OCI-LY3 (cell line): ENCODE results near the gene TRIM25.

Experiments used
- EZH2phosphoT487 ChIP-seq: fragments of 200-600 bp; shearing (Covaris generic); IDR thresholded peaks from 2 replicates; pipeline ENCODE4 v1.6.1; 2018; ENCODE audit warnings: antibody characterized with exemption, mixed run types, low read depth
- TF ChIP-seq, protein P1 (sequence below): fragments of 200-600, 300-600 bp; sonication (generic); IDR thresholded peaks from 2 replicates; pipeline ENCODE4 v1.5.1; 2014; ENCODE audit warnings: antibody characterized with exemption, low read length, low read depth

DNA sequence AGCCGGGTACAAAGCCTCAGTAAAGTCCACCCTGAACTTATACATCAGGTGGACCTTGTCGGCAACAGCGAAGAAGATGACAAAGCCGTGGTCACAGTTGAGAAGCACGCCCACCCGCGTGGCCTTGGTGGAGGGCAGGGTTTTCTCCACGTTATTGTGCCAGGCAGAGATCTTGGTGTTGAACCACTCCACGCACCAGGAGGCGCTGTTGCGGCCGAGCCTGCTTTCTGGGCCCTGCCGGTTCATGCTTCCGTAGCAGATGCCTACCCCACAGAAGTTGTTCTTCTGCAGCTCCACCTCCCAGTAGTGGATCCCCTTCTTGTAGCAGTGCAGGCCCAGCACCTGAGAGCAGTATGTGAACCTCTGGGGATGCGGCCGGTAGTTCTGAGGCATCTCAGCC is 22.1 kb downstream of the TRIM25 start:
- TF ChIP-seq, protein P1, sequence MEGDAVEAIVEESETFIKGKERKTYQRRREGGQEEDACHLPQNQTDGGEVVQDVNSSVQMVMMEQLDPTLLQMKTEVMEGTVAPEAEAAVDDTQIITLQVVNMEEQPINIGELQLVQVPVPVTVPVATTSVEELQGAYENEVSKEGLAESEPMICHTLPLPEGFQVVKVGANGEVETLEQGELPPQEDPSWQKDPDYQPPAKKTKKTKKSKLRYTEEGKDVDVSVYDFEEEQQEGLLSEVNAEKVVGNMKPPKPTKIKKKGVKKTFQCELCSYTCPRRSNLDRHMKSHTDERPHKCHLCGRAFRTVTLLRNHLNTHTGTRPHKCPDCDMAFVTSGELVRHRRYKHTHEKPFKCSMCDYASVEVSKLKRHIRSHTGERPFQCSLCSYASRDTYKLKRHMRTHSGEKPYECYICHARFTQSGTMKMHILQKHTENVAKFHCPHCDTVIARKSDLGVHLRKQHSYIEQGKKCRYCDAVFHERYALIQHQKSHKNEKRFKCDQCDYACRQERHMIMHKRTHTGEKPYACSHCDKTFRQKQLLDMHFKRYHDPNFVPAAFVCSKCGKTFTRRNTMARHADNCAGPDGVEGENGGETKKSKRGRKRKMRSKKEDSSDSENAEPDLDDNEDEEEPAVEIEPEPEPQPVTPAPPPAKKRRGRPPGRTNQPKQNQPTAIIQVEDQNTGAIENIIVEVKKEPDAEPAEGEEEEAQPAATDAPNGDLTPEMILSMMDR, result peak; percentile 32
- TF ChIP-seq EZH2phosphoT487, result no peak
